AG09319 (cell line): ENCODE data around the gene HPCAL1.

Experiments
- DNase-seq: peaks from one replicate; pipeline ENCODE4 v3.0.0-alpha.2; 2010; ENCODE audit warnings: low read depth; ENCODE audit errors: extremely low read depth
- CTCF ChIP-seq: IDR thresholded peaks from 2 replicates; pipeline ENCODE4 v1.5.1; 2011; ENCODE audit warnings: low read depth, mild to moderate bottlenecking, inconsistent platforms, low read length, moderate library complexity

Gene HPCAL1

GRCh38 chr2:10462178-10463083 lies 159.7 kb downstream of the HPCAL1 start:
- DNase-seq = no peak
- no peak for TF ChIP-seq CTCF

GRCh38 chr2:10465910-10466309 lies 163.2 kb downstream of the HPCAL1 start:
- no peak for TF ChIP-seq CTCF
- no peak for DNase-seq

GRCh38 chr2:10466801-10467200 lies 164.1 kb downstream of the HPCAL1 start:
- DNase-seq = no peak
- no peak for TF ChIP-seq CTCF

- no peak for TF ChIP-seq CTCF
- no peak for DNase-seq
Measured at GRCh38 chr2:10467401-10467800, 164.7 kb downstream of the HPCAL1 start.

GRCh38 chr2:10469301-10469700 lies 166.6 kb downstream of the HPCAL1 start:
- no peak for DNase-seq
- TF ChIP-seq CTCF = no peak

- TF ChIP-seq CTCF = no peak
- no peak for DNase-seq
Measured at GRCh38 chr2:10469955-10470608, 167.4 kb downstream of the HPCAL1 start.

- no peak for TF ChIP-seq CTCF
- no peak for DNase-seq
Measured at GRCh38 chr2:10471046-10471571, 168.4 kb downstream of the HPCAL1 start.
